NK-92 (cell line): Measurements from ENCODE around the gene KCTD13.
A peak's percentile ranks its signal among the peaks of the same experiment; 100 is the strongest.
"Not testable (repeated sequence)": the region's sequence is repeated elsewhere in the genome, so short reads cannot be mapped to it uniquely, and the experiment has no call there.

Experiments used
- DNase-seq: peaks from one replicate; lab custom pipeline; 2025; ENCODE audit not compliant: unreplicated experiment; lab: John Stamatoyannopoulos, UW

The KCTD13 gene, protein sequence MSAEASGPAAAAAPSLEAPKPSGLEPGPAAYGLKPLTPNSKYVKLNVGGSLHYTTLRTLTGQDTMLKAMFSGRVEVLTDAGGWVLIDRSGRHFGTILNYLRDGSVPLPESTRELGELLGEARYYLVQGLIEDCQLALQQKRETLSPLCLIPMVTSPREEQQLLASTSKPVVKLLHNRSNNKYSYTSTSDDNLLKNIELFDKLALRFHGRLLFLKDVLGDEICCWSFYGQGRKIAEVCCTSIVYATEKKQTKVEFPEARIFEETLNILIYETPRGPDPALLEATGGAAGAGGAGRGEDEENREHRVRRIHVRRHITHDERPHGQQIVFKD

DNA sequence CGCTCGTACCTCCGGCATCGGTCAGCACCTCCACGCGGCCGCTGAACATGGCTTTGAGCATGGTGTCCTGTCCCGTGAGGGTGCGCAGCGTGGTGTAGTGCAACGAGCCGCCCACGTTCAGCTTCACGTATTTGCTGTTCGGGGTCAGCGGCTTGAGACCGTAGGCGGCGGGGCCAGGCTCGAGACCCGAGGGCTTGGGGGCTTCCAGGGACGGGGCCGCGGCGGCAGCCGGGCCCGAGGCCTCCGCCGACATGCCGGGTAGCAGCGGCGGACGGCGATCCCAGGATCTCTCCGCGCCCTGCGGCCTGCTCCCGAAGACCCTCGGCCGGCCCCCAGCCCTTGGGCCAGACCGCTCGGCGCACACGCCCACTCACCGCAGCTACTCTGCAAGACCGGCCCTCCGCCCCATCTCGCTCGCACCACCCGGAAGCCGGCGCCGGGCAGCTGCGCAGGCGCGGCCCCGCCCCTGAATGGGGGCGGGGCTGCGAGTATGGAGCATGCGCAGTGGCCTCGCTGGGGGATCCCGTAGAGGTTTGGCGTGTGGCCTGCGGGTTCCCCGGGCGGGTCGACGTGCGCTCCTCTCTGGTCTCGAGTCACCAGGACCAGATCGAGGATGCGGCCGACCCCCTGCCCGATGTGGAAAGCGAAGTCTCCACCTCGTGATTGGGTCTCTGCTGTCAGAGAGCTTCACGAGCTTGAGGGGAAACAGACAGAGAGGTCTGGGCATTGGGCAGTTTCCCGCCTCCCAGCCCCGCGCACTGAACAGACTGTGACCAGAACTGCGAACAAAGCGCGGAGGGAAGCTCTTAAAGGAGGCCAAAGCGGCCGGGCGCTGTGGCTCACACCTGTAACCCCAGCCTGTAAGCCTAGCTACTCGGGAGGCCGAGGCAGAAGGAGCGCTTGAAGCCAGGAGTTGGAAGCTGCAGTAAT, at the start of gene KCTD13:
Gene KCTD13, minus strand, starts transcription at position 446 of the 930 bp plus-strand sequence. Its CDS starts 193 bp downstream, at position 253.
- DNase-seq, result no peak

DNA sequence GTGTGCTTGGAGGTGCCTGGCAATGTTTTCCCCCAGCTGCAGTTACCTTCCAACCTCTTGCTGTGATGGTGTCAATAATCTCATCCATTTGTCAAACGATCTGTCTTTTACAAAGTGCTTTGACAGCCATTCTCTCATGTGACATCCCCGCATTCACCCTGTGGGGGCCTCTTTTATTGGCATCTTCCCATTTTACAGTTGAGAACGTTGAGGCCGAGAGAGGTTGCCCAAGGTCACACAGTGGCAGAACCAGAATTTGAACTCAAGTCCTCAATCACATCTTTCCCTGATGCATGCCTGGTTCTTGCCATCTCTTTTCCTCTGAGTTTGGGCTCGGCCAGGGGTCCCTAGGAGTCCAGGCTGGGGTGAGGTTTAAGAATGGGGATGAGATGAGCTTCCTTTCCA, 49.1 kb upstream of the KCTD13 start:
- no peak for DNase-seq

DNA sequence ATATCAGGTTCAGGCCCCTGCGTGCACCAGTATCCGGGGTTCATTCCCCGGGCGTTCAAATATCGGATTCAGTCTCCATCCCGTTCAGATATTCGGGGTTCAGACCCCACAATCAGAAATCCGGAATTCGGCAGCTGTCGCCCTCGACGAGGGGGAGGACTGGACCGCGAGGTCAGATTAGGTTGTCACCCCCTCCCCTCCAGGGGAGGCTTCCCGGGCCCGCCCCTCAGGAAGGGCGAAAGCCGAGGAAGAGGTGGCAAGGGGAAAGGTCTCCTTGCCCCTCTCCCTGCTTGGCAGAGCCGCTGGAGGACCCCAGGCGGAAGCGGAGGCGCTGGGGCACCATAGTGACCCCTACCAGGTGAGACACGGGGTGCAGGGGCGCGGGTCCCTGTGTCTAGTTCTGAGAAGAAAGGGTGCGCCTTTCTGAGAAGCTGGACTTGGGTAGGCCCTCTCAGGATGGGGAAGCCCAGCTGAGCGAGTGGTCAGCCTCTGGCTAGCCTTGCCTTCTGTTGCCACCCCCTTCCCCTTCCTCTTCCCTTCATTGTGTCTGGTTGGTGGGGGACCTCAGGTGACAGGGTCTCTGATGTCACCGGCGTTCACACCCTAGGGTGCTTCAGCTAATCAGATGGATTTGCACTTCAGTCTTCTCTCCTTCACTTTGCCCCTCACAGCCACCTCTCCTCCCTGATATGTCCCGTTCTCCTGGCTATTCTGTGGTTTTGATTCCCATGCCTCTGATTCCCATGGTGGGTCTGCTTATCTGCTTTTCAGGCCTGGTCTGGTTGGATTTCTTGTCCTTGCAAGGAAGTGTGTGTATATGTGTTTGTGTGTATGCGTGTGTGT, 48.5 kb upstream of the KCTD13 start:
- no peak for DNase-seq

DNA sequence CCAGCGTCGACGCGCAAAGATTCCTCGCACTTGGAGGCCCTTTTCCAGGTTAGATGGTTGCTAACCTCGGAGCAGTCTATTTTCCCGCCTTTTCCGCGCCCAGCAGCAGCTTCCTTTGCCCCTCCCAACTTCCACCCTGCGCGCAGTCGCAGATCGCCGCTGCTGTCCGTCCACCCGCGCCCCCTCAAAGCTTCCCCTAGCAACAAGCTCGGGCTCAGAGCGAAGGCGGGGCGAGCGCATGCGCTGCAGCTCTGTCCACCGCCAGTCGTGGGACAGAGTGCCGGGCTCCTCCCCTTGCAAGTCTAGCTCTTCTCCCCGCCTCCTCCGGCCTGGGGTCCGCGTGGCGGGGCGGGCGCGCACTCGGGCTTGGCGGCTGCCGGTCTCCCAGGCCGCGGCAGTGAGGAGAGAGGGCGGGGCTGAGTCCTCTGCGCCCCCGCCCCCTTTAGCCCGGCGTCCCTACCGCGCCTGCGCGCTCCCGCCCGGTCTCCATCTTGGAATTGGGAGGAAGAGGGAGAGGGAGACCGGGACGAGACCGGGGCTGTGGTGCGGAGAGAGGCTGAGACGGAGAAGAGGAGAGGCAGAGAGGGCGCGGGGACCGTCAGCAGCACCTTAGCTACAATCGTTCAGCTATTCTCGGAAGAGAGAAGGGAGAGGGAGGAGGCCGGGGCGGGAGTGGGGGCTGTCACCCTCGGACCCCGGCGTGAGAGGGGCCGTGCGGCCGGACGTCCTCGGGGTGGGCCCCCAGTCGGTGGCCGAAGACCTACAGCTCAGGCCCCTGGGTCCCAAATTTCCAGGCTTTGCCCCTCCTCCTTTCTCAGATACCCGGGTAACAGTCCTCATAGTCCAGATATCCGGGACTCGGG, 47.6 kb upstream of the KCTD13 start, which contains the start of gene TAOK2:
Gene TAOK2, plus strand, starts transcription at position 485 of the 863 bp plus-strand sequence. CDS start 3,905 bp downstream, outside the sequence.
- DNase-seq, result peak; percentile 80

DNA sequence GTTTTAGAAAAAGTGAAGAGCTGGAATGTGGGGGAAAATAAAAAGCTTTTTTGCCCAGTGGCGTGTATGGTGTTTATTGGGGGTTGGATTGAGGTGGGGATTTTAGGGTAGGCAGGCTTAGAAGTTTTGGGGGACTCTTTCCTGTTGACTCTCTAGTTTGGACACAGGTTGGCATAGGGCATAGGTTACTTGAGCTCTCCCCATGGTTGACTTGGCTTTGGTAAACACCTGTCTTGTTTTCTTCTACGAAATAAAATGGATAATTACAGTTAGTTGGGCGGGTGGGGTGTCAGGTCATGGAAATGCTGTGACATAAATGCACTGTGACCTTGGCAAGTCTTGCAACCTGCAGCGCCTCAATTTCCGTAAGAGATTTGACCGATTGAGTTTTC, 47.0 kb upstream of the KCTD13 start:
- no peak for DNase-seq

DNA sequence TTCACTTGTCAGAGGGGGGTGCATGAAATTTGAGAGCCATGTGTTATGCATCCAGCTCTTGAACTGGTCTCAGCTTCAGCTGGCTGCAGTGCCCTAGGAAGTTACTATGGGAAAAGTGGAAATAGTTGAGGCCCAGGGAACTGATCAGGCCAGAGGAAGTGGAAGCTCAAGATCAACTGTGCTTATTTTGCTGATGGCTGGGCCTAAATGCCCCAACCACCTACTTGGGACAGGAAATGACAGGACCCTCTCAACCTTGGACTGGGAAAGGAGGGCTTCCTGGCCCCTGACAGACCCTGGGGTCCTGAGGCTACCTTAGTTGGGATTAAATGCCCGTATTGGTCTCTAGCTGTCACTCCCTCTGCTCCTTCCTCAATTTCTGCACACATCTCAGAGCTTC, 46.5 kb upstream of the KCTD13 start:
- no peak for DNase-seq

DNA sequence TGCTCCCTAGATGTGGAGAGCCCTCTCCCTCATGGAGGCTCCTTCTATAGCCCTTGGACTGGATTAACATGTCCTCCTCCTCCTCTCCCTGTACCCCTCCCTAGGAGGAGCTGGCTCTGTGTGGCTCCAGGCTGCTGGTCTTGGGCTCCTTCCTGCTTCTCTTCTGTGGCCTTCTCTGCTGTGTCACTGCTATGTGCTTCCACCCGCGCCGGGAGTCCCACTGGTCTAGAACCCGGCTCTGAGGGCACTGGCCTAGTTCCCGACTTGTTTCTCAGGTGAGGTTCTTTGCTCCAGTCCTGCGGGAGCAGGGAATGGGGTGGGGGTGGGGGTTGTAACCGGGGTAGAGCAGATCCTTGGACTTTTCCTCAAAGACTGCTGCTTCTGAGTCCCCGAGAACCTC, 45.3 kb upstream of the KCTD13 start:
- no peak for DNase-seq

DNA sequence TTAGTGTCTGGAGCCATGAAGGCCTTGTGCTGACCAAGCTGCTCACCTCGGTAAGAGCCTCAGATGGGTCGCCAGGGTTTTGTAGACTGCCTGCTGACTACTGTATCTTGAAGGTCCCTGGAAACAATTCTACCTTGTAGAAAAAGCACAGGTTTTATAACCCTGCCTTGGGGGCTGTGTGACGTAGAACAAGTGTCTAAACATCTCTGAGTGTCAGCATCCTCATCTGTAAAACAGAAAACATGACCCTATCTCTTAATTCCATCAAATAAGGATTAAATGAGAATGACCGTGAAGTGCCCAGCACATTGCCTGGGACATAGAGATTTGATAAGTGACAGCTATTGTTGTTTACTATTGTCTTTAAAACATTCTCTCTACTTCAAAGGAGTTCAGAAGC, 42.2 kb upstream of the KCTD13 start:
- no peak for DNase-seq

DNA sequence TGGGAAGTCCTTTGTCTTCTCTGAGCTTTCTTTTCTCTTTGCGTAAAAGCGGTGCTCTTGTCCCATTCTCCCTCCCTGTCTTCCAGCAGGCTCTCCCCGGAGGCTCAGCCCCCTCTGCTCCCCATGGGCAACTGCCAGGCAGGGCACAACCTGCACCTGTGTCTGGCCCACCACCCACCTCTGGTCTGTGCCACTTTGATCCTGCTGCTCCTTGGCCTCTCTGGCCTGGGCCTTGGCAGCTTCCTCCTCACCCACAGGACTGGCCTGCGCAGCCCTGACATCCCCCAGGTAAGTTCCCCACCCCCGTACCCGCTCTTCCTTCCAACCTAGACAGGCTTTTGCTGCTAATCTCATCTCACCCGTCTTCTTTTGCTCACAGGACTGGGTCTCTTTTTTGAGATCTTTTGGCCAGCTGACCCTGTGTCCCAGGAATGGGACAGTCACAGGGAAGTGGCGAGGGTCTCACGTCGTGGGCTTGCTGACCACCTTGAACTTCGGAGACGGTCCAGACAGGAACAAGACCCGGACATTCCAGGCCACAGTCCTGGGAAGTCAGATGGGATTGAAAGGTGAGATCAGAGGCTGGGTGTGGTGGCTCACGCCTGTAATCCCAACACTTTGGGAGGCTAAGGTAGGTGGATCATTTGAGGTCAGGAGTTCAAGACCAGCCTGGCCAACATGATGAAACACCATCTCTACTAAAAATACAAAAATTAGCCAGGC, 37.2 kb upstream of the KCTD13 start:
- DNase-seq, result no peak

DNA sequence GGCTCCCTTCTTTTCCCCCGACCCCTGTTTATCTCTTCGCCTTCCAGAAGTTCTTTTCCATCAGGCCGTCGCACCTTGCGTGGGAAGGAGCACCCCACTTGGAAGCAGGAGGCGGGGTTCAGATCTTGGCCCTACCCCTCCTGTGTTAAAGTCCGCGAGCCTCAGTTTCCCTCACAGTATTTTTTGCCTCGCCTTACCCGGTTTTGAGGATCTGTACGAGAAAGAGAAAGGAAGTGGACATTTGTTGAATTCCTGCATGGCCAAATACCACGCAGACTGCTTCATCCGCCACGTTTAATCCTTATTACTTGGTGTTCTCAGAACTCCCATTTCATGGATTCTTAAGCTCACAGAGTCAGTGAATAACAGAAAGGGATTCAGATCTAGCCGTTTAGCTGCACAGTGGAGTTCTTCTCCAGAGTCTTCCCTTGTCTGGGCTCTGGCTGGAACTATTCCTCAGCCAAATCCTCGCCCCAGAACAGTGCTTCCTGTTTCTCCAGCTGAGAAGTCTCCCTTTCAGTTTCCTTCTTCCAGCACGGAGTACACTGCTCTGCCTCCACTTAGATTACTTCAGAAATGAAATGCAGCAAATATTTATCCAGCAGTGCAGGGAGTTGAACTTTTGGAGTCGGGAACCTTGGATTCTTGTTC, 36.4 kb upstream of the KCTD13 start:
- DNase-seq, result no peak

DNA sequence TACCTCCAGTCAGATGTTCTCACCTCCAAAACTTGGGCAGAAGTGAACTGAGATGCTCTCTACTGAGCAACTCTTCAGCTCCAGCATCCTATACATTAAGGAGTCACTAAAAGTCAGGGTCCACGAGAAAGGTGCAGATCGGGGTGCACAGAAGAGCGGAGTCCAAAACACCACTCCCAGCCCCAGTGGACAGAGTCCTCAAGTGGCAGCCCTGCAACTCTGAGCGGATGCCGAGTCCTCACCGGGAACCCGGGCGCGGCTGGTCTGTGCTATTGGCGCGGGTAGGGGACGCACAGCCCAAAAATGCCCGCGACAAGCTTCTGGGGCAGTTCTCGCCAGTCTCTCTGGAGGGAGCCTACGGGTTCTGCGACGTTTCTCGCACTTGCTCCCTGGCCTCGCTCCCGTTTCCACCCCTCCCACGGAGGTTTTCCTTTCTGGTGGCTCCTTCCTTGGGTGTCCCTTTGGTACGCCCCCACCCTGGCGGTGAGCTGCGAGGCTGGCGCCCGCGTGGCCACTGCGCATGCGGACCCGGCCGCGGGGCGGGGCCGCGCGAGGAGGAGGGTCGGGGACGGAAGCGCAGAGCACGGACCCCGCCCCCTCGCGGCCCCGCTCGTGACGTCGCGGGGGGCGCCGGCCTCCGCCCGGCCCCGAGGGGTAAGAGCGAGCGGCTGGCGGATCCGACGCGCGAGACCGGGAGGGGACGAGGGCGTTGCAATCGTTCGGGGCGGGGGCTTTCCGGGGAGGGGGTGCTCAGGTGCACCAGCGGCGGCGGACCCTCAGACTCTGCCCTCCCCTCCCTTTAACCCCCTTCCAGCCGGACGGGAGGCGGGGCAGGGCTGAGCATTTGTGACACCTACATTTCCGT, 35.7 kb upstream of the KCTD13 start, which contains the start of gene TMEM219:
Gene TMEM219, plus strand, starts transcription at position 601 of the 865 bp plus-strand sequence. CDS start 1,065 bp downstream, outside the sequence.
- peak; percentile 46 for DNase-seq

DNA sequence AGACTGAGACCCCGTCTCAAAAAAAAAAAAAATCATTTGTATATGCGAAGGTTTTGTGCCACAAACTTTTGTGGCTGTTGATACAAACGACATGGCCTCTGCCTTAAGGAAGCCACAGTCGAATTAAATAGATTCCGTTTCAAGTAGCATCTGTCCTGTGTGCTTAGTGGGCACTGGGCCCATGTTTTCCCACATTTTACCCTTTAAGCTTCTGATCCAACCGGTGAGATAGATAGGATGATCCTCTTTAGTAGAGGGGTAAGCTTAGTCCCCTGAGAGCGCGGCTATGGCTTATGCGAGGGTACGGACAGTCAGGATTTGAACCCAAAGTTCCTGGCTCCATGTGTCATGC, 35.1 kb upstream of the KCTD13 start:
- no peak for DNase-seq

DNA sequence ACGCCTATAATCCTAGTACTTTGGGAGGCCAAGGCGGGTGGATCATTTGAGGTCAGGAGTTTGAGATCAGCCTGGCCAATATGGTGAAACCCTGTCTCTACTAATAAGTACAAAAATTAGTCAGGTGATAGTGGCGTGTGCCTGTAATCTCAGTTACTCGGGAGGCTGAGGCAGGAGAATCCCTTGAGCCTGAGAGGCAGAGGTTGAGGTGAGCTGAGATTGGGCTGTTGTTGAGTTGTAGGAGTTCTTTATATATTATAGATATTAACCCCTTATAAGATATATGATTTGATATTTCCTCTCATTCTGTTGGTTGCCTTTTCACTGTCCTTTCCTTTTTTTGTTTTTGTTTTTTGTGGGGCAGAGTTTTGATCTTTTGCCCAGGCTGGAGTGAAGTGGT, 33.8 kb upstream of the KCTD13 start:
- DNase-seq, result not testable (repeated sequence)

DNA sequence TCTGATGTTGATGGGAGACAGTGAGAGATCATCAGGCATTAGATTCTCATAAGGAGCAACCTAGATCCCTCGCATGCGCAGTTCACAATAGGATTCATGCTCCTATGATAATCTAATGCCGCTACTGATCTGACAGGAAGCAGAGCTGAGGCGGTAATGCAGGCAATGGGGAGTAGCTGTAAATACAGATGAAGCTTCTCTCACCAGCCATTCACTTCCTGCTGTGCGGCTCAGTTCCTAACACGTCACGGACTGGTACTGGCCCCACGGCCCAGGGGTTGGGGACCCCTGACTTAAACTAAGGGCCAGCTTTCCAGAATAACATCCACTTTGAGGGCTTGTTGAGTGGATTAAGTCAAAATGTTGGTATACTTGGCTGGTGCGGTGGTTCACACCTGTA, 33.3 kb upstream of the KCTD13 start:
- no peak for DNase-seq

DNA sequence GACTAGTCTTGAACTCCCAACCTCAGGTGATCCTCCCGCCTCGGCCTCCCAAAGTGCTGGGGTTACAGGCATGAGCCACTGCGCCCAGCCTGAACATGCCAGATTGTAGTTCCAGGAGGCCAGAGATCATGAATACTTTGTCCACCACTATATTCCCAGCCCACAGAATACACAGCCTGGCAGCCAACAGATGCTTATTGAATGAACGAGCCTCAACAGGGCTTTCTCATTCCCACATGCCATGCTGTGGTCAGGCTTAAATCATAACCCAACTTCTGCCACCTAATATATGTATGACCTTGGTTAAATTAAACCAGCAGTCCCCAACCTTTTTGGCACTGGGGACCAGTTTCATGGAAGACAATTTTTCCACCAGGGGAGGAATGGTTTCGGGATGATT, 32.7 kb upstream of the KCTD13 start:
- no peak for DNase-seq

DNA sequence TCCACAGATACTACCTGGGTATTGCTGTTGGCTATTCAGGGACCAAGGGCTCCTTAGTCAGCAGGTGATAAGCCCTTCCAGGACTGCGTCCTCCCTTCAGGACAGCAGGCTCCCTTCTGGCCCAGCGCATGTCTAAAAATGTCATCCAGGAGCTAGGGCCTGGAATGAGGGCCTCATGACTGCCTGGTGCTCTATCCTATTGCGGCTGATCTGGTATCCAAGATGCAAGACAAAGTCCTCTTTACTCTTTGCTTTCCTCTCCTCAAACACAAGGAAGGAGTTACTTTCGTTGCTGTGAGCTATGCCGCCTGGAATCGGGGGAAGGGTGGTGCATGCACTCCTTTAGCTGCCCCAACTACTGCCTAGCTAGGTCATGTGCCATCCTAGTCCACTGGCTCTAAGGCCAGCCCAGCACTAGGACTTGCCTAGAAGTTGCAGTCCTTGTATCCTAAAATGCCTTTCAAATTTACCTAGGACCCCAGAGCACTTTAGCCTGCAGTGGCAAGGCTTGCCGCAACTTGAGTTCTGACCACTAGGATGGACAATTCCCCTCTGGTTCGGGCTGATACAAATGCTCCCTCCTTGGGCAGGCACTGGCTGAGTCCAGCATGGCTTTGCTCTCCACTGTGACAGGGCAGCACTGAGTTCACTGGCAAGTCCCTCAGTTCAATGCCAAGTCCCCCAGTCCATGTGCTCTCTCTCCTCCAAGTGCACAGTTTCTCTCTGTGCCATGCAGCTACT, 25.8 kb upstream of the KCTD13 start:
- DNase-seq, result no peak

DNA sequence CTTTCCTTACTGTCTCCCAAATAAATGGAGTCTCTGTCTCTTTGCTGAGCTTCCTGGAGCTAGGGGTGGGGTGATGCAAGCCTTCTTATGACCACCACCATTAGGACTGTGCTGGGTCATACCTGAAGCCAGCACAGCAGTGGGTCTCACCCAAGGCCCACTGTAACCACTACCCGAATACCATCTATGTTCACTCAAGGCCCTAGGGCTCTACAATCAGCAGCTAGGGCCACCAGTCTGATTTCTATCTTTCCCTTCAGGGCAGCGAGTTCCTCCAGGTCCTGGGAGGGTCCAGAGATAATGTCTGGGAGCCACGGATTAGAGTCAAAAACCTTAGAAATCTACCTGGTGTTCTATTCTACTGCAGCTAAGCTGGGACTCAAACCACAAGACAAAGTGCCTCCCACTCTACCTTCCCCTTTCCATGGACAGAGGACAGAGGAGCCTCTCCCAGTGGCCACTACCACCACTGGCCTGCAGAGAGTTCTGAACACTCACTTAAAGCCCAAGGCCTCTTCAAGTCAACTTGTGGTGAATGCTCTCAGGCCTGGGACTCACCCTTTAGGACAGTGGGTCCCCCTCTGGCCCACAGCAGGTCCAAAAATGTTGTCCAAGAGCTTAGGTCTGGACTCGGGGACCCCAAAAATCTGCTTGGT, 24.9 kb upstream of the KCTD13 start:
- DNase-seq, result no peak
